ENCODE data around the gene CYP2D6.

GRCh38 chr22:42145175-42145574 is 14.6 kb upstream of the CYP2D6 start:
- TF ChIP-seq EP300 (IDR thresholded peaks at IDR 0.05): no peak
- TF ChIP-seq CTCF (IDR thresholded peaks at IDR 0.05): no peak
- TF ChIP-seq POLR2AphosphoS5 (IDR thresholded peaks at IDR 0.05): no peak
